ENCODE results near the gene RRP36. TPM values are rescaled to one million over a fixed set of nuclear protein-coding genes. Genes with fewer than 3 reads are reported as not detected.

Gene RRP36
- total and polyA plus RNA-seq, 12 donors = 19.4 to 43.6 (median 25.6) TPM

DNA sequence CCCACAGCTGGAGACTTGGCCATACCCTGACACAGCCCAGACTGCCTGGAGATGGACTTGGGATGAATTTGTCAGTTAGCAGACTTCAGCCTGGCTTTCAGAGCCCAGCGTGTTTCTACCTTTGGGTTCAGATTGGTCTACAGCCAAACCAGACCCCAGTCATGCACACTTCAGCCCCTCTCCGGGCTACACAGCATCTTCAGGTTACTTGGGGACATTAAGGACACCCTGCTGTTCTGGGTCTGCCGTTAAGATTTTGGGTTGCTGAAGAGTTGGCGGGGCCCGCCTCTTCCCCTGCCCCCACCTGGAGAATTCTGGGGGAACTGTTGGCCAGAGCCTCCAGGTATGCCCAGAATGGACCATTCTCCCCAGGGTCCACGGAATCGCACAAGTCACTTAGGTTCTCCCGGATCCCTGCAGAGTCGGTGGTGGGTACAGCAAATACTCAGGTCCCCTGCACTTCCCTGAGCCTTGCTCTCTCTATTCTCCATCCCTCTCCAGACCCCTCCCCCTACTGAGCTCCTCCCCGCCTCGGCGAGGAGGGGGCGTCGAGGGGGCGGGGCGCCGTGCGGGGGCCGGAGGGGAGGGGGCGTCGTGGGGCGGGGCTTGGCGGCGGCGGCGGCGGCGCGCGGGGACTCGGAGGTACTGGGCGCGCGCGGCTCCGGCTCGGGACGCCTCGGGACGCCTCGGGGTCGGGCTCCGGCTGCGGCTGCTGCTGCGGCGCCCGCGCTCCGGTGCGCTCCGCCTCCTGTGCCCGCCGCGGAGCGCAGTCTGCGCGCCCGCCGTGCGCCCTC lies 54.4 kb downstream of the RRP36 start, which contains the start of gene PTK7:
TSS of gene PTK7 (plus strand) at position 645 of the 794 bp plus-strand sequence. CDS start 175 bp downstream, outside the sequence.
- Histone ChIP-seq H3K9me3 (no peaks in the 10 kb centered on the region), H3K4me1 (peaks cover 3 to 18% (median 10%) of the 10 kb centered on the region in 9 donors), H3K27me3 (peaks cover 0 to 18% (median 15%) of the 10 kb centered on the region in 7 donors), H3K36me3 (peaks cover 0 to 42% (median 18%) of the 10 kb centered on the region in 9 donors), H3K4me3 (peak within 1 kb of the TSS; percentile 28 to 82 (median 58)), H3K27ac (peak within 1 kb of the TSS in 2 of 10 donors; percentile 5 to 36)
- TF ChIP-seq, protein P1, sequence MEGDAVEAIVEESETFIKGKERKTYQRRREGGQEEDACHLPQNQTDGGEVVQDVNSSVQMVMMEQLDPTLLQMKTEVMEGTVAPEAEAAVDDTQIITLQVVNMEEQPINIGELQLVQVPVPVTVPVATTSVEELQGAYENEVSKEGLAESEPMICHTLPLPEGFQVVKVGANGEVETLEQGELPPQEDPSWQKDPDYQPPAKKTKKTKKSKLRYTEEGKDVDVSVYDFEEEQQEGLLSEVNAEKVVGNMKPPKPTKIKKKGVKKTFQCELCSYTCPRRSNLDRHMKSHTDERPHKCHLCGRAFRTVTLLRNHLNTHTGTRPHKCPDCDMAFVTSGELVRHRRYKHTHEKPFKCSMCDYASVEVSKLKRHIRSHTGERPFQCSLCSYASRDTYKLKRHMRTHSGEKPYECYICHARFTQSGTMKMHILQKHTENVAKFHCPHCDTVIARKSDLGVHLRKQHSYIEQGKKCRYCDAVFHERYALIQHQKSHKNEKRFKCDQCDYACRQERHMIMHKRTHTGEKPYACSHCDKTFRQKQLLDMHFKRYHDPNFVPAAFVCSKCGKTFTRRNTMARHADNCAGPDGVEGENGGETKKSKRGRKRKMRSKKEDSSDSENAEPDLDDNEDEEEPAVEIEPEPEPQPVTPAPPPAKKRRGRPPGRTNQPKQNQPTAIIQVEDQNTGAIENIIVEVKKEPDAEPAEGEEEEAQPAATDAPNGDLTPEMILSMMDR (IDR thresholded peaks at IDR 0.05) = no peak
- WGBS, 2 donors = 4% methylated on average over 50 to 59 of the region's 60 CpGs
- intact Hi-C loops (cut with DNase I) = loop anchor here in 2 of 10 donors (5.0 to 10.0 kb wide), 2 partner anchors 59 to 494 kb away; no protein-coding TSS in a partner anchor
- DNase-seq (peak in 1 of 2 donors; percentile 16), ATAC-seq (peak; percentile 42 to 70 (median 56))

- Histone ChIP-seq H3K9me3 (no peaks in the 10 kb centered on the region), H3K36me3 (peaks cover 0 to 34% (median 18%) of the 10 kb centered on the region in 9 donors), H3K27me3 (peaks cover 0 to 18% (median 15%) of the 10 kb centered on the region in 7 donors), H3K4me1 (peaks cover 3 to 18% (median 10%) of the 10 kb centered on the region in 9 donors), H3K4me3 (peak overlapping the region; percentile 28 to 82 (median 58)), H3K27ac (peak overlapping the region in 2 of 10 donors; percentile 5 to 36)
- ATAC-seq (peak in 5 of 8 donors; percentile 13 to 41 (median 28)), DNase-seq (no peak)
- intact Hi-C loops (cut with DNase I) = loop anchor here in 2 of 10 donors (5.0 to 10.0 kb wide), 2 partner anchors 58 to 494 kb away; no protein-coding TSS in a partner anchor
- WGBS, 2 donors = 1 to 2% methylated on average over 70 to 72 of the region's 72 CpGs
- TF ChIP-seq, protein P1 (IDR thresholded peaks at IDR 0.05) = no peak
Observed at GRCh38 chr6:43076464-43077332, 55.3 kb downstream of the RRP36 start.

- Histone ChIP-seq H3K36me3 (peaks cover 0 to 27% (median 13%) of the 10 kb centered on the region in 9 donors), H3K27me3 (peaks cover 0 to 18% (median 15%) of the 10 kb centered on the region in 7 donors), H3K9me3 (no peaks in the 10 kb centered on the region), H3K4me3 (peak overlapping the region in 8 of 10 donors; percentile 28 to 82 (median 60)), H3K27ac (no peak overlapping the region), H3K4me1 (peaks cover 3 to 18% (median 10%) of the 10 kb centered on the region in 9 donors)
- intact Hi-C loops (cut with DNase I) = loop anchor here in 2 of 10 donors (5.0 to 10.0 kb wide), 2 partner anchors 57 to 495 kb away; no protein-coding TSS in a partner anchor
- TF ChIP-seq, protein P1 (IDR thresholded peaks at IDR 0.05) = no peak
- DNase-seq (no peak), ATAC-seq (no peak)
- 40 to 45% methylated on average over 8 of the region's 8 CpGs for WGBS, 2 donors
Observed at GRCh38 chr6:43077333-43077809, 55.9 kb downstream of the RRP36 start.
